HG03108 (cell line): ENCODE measurements around the gene CHST12.
A peak's percentile ranks its signal among the peaks of the same experiment; 100 is the strongest.

Source experiments
- ATAC-seq: cut with Tn5 transposase; IDR thresholded peaks from one replicate; pipeline ENCODE4 v1.9.1; 2021; ENCODE audit warnings: moderate library complexity; ENCODE audit not compliant: unreplicated experiment

CHST12 gene

DNA sequence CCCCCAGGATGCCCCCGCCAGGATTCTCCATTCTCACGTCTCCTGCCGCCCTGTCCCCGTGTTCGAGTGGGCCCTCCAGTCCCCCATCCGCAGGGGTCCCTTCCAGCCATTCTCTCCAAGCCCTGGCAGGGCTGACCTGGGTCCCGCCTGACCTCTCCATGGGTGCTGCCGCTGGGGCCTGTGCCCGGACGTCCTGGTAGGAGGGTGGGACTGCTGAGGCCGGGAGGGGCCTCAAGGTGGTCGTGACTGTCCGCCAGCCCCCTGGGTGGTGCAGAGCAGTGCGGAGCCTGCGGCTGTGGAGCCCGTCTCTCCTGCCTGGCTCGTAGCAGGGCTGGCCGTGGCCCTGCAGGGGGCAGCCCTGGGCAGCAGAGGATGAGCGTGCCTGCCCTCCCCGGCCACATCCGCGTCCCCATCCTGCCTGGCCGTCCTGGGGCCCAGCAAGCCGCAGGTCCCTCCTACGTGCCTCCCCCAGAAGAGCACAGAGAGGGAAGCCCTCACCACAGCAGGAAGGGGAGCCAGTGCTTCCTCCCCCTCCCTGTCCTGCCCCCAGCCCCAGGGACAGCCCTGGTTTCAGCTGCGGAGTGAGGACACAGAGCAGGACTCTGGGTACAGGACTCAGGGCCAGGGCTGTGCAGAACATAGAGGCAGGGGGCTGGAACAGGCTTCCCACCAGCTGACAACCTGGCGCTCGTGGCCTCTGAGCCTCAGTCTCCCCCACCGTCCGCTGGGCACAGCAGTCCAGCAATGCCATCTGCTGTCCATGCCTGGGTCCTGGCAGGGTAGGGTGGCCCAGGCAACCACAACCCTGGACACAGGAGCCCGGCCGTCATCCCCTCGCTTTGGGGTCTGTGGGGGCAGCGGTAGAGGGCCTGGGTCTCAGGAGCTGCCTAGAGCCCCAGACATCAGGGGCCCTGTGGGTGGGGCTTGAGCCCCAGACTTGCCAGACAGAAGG is 74.3 kb downstream of the CHST12 start:
- ATAC-seq = peak; percentile 79

DNA sequence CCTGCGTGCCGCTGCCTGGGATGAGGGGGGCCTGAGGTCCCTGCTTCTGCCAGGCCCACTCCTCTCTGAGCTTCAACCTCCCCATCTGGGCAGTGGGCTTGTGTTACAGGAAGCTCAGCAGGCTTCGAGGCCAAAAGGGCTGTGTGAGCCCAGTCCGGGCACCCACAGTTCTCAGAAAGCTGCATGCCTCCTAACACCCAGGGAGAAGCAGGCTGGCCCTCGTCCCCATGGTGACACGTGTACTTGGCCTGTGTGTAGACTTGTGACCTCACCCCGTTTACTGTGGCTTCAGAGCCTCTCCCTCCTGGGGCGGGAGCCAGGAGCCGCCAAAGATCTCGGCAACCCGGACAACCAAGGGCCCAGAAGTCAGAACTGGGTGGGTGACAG is 75.0 kb downstream of the CHST12 start:
- no peak for ATAC-seq

DNA sequence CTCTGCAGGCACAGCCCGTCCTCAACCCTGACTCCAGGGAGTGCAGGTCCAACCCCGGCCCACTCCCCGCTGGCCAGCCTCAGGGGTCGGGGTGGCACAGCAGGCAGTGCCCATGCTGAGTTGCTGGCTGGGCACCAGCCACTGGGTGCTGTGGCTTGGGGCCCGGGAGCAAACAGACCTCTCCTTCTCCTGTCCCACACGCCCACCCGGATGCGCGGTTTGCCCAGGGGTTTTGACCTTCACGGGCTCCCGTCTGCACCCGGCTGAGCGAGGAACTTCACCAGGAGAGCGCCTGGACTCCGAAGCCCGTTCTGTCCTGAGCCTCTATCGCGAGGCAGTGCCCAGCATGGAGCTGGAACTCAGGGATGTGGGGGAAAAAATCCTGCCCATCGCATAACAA is 75.4 kb downstream of the CHST12 start:
- no peak for ATAC-seq

DNA sequence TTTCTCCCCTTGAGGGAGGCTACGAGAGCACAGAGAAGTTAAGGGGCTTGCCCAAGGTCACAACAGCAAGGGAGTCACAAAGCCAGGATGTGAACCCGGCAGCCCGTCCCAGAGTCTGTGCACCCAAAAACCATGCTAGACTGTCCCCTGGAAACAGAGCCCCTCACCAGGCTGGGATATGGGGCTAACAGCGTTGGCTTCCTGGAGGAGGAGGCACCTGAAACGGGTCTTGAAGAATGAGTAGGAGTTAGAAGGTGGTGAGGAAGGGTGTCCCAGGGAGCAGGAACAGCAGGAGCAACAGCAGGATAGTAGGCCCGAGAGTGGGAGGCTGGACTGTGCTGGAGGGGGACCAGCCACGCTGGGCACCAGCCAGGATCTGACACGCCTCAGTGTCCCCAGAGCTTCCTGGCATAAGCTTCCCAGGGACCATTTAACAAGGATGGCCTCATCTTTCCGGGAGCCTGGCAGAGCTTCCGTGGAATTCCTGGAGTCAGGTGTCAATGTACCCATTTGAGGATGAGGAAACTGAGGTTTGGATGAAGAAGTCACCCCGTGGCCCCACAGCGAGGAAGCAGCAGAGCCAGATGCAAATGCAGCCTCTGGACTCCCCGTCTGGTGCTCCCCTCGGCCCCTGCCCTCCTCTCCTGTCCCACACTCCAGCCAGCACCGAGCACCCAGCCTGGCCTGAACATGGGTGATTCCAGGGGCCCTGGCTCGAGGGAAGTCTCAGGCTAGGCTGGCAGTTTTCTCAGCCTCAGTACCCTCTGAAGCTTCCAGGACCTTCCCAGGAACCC is 76.1 kb downstream of the CHST12 start:
- no peak for ATAC-seq

DNA sequence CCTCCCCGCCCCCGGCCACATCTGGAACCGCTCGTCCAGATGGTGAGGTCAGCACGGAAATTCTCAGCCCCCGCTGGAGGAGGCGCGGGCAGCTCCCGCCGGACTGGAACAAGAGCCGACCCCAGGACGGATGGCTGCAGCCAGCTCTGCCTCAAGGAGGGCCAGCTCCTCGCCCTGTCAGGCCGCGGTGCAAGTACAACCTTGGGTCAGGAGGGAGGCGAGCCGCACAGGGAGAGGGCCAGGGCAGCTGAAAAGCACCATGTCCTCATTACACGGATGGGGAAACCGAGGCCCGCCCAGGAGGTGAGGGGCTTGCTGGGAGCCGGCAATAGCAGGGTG is 76.6 kb downstream of the CHST12 start:
- ATAC-seq = no peak

DNA sequence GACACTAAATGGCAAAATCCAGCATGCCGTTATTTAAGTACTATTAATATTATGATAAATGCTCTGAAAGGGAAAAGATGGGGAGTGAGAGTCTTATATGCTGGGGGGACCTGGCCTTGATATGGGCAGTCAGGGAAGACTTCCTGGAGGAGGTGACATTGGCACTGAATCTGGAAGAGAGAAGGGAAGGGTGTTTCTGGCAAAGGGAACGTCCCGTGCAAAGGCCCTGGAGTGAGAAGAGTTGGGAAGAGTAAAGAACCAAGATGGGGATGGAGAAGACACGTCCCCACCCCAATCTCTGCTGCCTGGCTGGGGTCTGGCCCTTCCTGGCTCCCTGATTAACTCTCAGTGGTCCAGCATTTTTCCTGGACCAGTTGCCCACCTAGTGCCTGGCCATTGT is 77.8 kb downstream of the CHST12 start:
- ATAC-seq = no peak

DNA sequence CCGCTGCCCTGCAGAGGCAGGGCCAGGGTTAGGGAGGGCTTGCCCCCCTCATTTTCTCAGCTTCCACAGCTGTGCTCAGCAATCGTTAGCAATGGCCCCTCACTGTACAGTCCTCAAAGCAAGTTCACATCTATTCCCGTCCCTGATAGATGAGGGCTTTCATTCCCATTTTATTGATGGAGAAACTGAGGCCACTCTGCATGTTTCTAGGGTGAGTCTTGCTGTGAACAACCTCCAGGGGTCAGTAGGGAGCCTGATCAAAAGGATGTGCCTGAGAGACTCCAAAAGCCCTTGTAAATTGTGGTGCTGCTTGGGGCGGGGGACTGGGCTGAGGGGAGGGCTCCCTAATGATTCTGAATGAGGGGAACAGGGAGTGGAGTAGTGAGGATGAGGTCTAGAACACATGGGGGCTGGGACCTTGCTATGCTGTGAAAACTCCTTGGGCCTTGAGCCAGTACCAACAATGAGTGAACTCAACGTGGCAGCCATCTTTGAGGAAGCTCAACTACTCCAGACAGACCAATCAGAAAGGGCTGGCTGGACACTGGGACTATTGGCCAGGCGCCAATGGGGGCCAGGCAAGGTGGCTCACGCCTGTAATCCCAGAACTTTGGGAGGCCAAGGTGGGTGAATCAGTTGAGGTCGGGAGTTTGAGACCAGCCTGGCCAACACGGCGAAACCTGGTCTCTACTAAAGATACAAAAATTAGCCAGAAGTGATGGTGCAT is 79.5 kb downstream of the CHST12 start:
- no peak for ATAC-seq

DNA sequence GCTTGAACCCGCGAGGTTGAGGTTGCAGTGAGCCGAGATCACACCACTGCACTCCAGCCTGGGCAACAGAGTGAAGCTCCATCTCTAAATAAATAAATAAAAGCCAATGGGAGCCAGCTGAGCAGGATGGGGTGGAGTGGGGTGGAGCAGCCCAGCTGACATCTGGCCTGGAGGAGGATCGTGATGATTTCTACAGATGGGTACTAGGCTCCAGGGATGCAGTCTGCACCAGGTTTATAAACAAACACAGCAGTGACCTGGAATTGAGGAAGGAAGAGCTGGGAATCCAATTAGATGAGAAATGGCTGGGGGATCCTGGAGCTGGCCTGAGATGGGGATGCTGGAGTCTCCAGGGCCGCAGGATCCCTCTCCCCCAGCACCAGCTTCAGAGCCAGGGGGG is 80.1 kb downstream of the CHST12 start:
- ATAC-seq = no peak

DNA sequence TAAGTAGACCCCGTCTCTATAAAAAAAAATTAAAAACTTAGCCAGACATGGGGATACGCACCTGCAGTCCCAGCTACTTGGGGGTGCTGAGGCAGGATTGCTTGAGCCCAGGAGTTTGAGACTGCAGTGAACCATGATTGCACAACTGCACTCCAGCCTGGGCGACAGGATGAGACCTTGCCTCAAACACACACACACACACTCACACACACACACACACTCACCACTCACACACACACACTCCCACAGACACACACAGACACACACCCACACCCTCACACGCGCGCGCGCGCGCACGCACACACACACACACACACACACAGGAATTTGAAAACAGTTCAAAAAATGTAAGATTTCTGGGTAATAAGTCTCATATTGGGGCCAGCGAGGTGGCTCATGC is 81.5 kb downstream of the CHST12 start:
- ATAC-seq = no peak

DNA sequence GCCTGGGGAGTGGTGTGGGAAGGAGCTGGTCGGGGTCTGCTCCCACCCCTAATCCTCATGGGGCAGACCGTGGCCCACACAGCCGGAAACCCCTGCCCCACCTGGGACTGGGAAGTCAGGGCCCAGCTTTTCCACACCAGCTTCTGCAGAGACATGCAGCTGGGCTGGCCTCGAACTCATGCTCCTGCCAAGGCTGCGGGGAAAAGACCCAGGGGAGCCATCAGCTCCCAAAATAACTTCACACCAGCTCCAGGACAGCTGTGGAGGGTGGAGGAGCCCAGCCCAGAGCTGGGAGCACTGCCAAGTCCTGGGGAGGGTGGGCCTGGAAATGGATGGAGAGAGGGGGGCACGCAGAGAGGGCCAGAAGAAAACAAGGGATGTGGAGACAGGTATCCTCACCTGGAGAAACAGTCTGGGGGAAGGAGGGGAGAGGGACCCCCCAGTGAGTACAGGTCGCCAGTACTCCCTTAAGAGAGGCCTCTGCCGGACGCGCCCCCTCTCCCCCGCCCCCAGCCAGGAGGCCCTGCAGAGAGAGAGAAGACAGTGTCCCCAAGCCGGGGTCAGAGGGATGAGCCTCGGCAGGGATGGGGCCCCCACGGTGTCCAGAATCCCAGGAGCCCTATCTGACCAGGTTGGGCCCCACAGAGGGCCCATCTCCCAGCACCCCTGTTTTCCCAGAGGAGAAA is 84.3 kb downstream of the CHST12 start:
- ATAC-seq = no peak

DNA sequence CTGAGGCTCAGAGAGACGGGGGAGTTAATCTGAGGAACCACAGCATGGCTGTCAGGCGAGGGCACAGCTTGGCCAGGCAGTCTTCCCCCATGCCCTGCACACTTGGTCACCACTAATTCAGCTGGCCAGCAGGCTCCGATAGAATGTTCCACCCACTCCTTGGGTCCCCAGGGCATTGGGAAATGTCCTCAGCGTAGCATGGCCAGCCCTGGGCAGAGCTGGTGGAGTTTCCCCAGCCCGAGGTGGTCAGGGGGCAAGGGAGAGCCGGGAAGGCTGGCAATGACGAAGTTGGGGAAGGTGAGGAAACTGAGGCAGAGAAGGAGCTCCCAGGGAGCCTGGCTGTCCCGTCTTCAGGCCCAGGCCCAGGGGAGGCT is 84.8 kb downstream of the CHST12 start:
- ATAC-seq = no peak

DNA sequence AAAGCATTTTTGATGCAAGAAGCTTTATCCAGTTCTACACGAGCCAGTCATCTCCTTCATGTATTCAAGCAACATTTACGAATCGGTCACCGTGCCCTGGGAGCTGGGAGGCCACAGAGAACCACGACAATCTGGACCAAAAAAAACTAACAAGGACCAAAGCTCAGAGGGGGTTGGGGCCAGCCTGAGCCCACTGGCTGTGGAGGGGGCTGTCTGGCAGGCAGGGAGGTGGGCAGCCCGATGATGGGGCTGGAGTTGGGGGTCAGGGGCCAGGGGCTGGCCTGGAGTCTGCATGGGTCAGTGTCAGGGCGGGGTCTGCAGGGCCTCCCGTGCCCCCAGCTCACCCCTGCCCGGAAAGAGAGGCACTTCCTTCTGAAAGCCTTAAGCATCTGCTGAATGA is 85.3 kb downstream of the CHST12 start:
- ATAC-seq = no peak

DNA sequence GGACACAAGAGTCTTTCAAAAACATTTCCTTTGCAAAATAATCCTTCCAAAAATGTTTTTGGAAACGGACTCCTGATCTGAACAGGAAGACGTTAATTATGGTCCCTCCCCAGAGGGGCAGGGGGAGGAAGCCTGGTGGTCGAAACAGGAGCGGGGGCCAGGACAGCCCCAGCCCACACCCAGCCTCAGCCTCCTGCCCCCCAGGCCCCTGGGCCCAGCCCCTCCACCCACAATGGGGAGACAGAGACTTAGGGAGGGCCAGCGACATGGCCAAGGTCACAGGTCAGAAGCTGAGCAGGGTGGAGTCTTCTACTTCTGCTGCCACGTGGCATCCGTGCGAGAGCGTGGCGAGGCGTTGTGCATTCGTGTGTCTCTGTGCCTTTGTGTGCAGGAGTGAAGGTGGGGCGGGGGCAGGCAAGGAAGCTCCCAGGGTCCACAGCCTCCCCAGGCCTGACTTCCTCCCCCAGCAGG is 86.8 kb downstream of the CHST12 start:
- no peak for ATAC-seq

DNA sequence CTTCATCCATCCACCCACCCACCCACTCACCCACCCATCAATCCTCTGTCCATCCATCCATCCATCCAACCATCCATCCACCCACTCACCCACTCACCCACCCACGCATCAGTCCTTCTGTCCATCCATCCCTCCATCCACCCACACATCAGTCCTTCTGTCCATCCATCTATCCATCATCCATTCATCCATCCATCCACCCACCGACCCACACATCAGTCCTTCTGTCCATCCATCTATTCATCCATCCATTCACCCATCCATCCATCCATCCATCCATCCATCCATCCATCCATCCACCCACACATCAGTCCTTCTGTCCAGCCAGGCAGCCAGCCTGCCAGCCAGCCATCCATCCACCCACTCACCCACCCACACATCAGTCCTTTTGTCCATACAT is 88.6 kb downstream of the CHST12 start:
- no peak for ATAC-seq

DNA sequence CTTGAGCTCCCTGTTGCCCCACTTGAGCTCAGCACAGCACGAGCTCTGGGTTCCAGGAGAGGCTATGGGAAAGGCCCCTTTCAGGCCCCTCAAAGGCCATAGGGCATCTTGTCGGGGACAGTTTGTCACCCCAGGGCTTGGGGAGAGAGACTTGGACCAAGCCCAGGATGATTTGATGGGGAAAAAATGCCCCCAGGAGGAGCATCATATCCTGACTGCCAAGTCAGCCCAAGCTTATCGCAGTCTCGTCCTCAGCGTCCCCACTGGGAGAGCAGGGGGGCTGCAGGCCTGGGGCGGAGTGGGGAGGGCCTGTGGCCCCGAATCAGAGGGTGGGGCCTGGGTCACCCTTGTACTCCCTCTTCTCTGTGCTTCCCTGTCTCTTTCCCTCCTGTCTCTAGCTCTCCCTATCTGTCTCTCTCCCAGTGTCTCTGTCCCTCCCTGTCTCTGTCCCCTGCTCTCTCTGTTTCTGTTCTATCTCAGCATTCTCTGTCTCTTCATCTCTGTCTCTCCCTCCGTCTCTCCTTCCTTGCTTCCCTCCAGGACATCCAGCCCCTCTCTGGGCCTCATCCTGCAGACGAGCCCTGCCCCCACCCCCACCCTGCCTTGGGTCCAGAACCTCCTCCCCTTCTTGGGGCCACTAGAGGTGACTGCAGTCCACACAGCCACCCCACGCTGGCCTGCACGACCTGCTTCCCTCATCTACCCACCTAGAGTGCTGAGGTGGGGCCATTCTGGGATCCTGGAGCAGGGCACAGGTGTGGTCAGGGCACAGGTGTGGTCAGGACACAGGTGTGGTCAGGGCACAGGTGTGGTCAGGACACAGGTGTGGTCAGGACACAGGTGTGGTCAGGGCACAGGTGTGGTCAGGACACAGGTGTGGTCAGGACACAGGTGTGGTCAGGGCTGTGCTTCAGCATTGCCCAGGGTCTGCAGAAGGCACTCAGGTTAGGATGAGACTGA is 90.1 kb downstream of the CHST12 start:
- no peak for ATAC-seq

DNA sequence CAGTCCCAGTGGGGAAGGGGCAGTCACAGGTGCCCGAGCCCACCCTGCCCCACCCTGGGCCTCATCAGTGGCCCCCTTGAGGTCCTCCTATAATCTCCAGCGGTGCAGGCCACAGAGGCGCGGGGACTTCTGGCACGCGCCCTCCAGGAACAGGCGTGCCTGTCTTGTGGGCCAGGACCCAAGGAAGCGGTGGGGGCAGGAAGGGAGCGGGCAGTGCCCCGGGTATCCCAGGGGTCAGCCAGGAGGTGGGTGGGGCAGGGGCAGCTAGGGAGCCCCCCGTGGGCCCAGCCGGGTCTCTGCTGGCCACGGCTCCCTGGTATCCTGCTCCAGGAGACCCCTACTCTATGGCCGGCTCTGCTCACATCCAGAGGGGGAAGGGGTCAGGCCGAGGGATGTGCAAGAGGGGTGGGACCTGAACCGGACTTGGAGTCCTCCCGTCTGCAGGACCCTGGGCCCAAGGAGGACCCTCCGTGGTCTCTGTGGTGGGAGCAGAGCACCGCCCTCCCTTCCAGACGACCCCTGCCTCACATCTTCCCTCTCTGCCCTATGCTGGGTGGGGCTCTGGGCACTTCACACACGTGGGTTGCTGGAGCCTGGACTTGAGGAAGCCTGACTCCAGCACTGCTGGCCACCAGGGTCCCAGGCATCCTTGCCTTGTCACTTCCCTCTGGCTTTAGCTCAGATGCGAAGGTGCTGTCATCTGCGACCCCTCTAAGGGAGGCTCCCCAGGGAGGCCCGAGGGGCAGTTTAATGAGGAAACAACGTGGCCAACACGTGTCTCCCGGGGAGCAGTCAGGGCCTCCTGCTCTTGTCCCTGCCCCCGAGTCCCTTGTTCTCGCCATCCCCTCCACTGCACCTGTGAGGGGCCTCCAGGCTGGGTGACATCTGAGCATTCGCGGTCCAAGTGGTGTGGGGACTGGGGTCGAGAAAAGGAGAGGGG is 91.0 kb downstream of the CHST12 start:
- no peak for ATAC-seq

DNA sequence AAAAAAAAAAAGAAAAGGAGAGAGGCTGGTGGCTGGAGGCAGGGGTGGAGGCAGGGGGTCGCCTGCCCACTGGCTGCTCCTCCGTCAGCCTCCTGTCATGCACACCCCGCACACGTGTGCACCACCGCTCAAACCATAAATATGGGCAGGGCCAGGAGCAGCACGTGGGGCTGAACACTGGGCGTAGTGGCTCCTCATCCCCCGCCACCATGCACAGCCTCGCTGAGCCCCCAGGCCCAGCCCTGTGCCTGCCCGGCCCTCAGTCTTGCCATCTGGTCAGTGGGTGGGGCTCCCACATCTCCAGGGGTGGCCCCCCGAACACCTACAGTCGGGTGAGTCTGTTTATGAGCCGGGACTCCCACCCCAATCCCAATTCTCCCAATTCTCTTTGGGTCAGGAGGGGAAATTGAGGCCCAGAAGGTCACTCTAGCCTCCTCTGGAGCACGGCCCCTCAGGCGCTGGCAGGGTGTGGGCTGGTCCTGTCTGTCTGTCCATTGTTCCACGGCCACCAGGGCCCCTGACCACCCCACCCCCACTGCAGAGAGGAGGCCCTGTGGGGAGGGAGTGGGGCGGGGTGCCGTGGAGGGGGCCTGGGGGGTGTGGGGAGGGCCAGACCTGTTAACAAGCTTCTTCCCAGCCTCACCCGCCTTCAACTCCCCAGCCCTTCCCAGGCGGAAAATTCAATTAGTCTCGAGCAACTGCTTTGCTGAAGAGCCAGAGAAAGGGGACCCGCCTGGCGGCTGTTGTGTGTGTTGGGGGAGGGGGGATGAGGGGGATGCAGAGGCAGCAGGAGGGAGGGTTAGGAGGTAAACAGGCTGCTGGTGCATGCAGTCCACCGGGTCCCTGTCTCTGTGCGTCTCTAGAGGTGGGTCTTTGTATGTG is 92.2 kb downstream of the CHST12 start:
- no peak for ATAC-seq

DNA sequence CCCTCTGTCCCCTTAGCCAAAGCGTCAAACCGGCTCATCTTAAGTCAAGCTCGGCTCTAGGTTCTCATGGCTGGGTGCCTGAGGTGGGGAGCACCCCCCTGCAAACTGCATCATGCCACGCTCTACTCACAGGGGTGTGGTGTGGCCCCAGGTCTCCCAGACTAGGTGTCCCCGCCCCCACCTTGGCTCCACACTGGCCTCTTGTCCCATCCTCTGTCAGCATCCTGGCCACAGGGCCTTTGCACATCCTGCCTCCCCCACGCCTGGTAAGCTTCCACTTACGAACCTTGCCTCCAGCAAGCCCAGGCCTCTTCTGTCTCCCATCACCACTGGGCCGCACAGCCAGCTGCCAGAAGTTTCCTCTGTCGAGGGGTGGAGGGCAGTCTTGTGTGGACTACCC is 93.0 kb downstream of the CHST12 start:
- no peak for ATAC-seq
